Stimulated activated CD8-positive, alpha-beta memory T cell treated with anti-CD3 and anti-CD28 coated beads, Interleukin-15, amount 100 ng/mL, for 4 hours (primary cell): ENCODE measurements around the gene ADGRG6.
"Not testable (repeated sequence)": the region's sequence is repeated elsewhere in the genome, so short reads cannot be mapped to it uniquely, and the experiment has no call there.

ENCODE experiments used
- DNase-seq, 2 donors: peaks; one replicate each; pipeline ENCODE4 v3.0.0-alpha.2; 2020; ENCODE audit warnings: low read depth in 2 of 2

ADGRG6 gene

DNA sequence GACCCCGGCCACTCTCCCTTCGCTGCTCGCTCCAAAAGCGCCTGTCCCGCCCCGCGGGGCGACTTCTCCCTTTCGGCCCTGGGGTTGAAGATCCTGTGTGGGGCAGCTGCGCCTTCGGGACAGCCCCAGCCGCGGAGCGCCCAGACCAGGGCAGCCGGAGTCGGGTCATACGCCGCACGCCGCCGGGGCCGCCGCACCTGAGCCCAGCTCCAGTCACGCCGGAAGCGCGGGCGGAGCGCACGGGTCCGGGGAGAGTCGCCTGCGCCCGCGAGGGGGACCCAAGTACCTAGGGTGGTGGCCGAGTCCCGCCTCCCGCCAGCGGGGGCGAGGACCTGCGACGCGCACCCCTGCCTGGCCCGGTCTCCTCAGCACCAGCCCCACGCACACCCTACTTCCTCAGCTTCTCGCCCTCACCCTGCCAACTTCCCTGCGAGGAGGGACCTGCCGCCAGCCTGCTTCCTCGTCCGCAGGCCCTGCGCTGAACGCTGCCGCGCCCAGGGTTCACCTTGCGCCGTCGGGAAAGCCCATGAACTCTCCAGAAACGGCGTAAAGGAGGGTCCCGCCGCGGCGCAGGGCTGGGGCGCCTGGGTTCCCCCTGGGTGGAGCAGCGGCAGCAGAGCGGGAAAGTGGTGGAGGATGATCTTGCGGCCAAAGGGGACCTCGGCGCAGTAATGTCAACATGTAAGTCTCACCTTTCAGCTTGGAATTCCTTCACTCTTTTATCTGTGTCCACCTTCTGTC, at the start of gene ADGRG6:
TSS of gene ADGRG6 (plus strand) at position 357 of the 741 bp plus-strand sequence. CDS start at position 680, 323 bp downstream.
- DNase-seq, result peak in 1 of 2 donors; percentile 10

DNA sequence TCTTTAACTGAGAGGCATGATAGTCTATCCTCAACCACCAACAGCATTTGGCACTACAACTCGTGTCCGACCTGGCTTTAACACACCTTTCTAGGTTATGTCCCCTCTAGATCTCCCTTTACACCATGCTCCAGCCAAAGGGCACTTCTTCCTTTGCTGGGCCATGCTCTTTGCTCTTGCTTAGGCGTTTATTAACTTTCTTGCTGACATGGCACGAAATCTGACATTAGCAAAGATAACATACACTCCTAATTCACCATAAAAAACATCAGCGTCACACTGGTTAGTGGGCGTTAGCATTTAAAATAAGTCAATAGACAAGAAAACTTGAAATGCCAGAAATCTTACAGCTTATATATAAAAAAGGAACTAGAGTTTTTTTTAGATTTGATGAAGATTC, 47.3 kb upstream of the ADGRG6 start:
- no peak for DNase-seq

DNA sequence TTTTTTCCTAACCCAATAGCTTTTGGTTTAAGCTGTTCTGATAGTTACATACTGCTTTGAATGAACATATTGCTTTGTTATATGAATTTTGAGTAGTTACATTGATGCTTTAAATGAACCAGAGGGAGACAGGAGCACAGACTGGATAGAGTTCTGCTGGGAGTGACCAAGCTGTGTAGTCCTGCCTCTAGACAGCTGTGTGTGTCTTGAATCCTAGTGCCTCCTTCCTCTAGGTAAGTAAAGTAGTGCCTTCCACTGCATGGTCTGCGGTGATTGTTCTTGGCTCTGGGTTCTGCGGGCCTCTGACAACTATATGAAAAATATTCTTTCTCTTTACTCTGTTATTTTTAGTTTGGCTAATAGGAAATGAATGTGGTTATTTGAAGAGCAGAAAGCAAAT, 46.0 kb upstream of the ADGRG6 start:
- no peak for DNase-seq

DNA sequence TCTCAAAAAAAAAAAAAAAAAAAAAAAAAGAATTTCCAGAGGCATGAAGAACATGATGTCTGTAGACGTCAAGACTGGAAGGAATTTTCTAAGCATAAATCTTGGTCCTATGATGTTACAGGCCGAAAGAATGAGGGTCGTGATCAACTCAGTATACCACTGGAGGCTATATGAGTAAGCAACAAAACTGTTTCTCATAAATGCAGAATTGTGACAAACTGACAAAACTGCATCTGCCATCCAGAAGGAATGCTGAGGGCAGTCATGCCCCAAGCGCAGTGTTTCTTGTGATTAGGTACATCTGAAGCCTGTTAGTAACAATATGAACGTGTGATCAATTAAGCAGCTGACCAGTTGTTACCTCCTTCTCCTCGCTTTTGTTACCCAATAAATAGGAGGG, 43.5 kb upstream of the ADGRG6 start:
- no peak for DNase-seq

DNA sequence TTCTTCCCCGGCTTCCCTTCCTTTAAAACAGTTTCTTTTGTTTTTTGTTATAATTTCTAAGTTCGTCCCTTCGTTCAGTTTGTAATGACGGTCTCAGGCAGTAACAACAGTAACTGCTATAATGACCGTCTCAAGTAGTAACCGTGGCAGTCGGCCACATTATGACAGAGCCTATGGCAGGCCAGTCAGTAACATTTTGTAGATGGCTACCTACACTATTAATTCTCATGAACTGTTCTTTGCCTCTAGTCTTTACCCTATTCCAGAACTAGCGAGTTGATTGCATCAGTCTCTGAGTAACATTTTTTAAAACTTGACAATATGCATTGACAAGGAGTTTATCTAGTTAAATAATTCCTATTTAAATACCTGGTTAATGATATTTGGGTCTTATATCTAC, 43.0 kb upstream of the ADGRG6 start:
- no peak for DNase-seq

DNA sequence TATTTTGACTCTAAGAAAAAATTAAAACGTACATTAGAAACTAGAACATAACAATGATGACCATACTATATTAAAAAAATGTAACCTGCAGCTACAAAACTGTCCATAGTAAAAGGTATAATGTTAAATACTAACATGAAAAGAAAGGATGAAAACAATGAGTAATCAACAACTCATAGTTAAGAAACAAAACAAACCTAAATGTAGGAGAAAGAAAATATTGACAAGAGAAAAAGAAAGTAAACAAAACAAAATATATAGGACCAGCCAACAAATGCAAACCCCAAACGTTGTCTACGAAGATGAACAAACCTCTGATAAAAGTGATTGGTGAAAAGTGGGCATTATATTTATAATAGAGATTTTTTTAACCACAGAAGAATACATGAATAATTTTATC, 41.1 kb upstream of the ADGRG6 start:
- DNase-seq, result no peak

DNA sequence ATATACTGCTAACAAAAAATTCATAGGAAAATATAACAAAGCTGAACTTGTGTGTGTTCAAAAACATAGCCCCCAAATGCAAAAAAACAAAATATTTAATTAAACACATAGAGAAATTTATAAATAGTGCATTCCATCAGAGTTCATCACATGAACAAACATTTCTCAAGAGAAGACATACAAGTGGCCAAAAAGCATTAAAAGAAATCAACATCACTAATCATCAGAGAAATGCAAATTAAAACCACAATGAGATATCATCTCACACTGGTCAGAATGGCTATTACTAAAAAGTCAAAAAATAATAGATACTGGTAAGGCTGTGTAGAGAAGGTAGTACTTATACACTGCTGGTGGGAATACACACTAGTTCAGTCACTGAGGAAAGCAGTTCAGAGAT, 39.6 kb upstream of the ADGRG6 start:
- no peak for DNase-seq

DNA sequence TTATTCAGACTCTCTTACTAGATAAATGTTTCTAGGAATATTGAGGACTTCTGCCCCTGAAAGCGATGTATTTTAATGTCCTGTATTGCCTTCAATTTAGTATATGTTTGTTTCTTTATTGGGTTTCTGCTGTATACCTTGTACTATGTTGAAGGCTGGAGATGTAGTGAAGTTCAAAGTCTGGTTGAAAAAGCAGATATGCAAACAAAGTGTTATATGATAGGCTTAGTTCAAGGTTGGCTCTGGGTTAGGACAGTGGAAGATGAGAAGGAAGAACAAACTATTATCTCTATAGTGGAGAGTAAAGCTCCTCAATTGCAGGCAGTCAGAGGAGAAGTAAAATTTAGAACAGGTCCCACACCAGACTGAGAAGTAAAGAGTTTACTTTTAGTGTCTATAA, 36.3 kb upstream of the ADGRG6 start:
- no peak for DNase-seq

DNA sequence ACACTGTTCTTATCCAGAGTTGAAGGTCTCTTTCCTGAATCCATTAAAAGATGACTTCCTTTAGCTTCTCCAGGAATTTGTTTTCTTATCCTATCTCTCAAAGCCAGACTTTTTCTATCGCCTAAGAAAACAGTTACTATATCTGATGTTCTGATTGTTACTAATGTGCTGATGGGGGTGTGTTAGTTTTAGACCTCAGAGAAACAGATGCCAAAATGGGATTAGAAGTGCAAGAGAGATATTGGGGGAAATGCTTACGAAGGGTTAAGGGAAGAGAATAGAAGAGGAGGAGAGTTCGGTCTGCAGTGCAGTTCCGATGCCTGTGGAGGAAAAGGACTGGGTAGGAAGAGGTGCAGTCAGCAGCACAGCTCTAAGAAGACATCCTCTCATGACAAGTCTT, 35.7 kb upstream of the ADGRG6 start:
- no peak for DNase-seq

DNA sequence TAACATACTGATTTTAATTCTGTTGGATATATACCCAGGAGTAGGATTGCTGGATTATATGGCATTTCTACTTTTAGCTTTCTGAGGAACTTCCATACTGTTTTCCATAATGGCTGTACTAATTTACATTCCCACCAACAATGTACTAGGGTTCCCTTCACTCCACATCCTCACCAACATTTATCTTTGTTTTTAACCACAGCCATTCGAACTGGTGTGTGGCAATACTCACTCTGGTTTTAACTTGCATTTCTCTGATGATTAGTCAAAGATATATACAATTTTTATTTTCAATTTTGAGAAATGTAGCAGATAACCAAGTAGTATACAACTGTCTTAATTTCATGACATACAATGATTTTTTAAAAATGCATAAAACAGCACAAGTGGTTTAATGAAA, 30.3 kb upstream of the ADGRG6 start:
- no peak for DNase-seq

DNA sequence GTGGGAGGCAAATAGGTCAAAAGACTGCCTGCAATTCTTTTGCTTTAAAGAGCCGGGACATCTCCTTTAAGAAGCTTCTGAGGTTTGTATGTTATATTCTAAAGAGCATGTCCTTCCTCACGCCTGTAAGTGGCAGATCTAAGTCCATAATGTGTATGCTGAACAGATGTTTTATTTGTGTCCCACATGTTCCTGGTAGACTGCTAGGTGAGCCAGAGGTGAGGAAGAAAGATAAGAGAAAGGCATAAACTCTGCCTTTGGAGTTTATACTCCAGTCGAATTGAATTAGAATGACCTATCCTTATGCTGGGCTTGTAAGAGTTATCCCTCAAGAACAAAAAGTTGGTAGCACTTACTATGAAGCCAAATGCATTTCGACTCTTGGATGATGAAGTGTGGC, 27.2 kb upstream of the ADGRG6 start:
- DNase-seq, result no peak

DNA sequence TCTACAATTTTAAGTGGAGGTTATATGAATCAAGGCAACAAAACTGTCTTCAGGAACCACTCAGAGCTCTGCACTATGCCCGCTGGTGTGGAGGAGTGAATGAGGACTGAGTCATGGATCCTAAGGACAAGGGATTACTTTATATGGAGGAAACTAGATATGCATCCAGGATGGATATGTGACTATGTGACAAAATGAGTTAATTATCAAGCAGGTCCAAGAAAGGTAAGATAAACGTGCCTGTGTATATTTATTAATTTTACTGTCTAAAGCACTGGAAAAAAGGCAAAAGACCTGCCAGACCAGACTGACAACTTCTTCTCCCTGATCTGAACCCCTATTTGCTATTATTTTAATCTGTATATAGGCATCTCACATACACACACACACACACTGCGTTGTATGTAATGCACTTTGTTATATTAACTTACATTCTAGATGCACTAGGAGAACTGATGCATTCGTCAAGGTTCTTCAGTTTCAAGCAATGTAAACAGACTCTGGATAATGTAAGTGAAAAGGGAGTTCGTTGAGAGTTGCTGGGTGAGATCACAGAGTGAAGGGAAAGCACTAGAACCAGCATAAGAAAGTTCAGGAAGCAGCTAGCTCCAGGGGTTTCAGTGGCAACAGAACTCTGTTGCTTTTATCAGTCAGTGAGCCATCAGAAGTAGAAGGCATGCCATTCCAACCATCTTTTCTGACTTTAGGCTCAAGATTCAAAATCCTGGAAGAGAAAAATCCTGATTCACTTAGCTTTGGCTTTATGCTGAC, 26.4 kb upstream of the ADGRG6 start:
- DNase-seq, result no peak

DNA sequence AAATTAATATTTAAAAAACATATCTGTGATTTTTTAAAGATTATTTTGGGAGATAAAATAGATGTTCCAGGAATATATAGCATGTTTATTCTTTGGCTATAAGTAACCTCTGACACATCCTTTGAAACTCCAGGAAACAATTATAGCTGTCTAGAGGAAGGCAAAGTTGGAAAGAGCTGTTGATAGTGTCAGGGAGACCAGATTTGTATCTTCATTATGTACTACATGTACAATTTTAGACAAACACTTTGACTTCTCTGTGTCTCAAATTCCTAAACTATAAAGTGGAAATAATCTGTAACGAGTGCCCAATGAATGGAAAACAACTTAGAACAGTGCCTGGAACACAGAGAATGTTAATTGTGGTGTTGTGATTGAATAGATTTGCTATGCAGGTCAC, 25.6 kb upstream of the ADGRG6 start:
- DNase-seq, result no peak

DNA sequence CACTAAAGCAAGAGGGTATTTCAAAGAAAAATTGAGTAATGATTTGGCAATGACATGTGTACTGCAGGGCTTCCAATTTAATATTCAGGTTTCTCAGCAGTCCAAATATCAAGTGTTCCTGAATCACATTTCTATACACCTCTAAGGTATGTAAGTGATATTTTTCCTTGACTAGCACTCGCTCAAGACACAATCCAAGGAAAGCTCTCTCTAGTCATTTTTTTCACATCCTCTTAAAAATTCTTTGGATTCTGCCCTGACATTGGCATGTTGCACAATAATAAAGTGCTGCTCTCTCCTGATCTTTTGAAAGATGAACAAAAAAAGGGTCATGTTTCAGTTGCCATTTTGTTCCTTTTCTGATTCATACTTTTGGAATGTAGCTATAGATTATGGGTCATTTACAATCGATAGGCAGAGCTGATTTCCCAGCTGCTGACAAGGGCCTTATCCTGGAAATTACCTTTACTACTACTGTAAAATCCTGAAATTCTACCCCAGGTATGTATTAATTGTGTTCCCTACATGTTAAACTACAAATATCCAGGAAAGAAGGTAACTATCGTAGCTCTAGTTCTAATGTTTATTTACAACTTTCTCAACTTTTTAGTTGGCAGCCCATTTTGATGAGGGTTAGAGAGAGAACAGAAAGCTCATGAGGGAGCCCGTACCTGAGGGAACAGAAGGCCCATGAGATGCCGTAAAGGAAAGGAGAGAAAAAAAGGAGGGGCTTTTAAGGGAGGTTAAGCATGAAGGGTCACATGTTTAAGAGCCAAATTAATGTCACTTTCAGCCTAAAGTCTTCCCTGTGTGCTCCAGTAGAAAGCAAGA, 22.2 kb upstream of the ADGRG6 start:
- DNase-seq, result no peak

DNA sequence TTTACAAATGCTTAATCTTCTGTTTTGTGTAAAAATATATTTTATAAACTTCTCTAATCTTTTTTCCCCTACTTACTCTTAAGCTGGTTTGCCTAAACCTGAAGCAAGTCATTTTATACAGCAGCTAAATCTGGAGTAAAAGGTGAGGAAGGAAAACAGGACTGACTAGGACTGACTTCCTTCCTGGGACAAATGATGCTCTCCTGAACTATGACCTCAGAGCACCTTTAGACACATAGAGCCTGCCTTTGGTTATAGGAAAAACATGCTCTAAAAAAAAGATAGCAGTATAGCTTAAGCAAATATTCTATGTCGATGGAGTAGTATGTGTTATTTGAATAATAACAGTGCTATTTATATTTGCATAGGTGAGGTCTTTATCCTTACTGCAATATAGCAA, 21.5 kb upstream of the ADGRG6 start:
- no peak for DNase-seq

DNA sequence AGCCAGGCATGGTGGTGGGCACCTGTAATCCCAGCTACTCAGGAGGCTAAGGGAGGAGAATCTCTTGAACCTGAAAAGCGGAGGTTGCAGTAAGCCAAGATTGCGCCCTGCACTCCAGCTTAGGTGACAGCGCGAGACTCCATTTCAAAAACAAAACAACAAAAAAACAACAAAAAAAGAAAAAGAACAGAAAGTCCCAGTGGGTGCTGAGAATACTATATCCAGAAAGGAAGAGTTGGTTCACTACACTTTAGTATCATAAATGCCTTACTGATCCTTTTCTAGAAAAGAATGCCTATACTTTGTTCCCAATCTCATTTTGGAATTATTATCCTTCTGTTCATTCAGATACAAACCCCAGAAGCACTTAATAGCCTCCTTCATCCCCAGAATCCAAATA, 20.9 kb upstream of the ADGRG6 start:
- no peak for DNase-seq

DNA sequence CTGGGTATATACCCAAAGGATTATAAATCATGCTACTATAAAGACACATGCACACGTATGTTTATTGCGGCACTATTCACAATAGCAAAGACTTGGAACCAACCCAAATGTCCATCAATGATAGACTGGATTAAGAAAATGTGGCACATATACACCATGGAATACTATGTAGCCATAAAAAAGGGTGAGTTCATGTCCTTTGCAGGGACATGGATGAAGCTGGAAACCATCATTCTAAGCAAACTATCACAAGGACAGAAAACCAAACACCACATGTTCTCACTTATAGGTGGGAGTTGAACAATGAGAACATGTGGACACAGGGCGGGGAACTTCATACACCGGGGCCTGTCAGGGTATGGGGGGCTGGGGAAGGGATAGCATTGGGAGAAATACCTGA, 18.7 kb upstream of the ADGRG6 start:
- DNase-seq, result not testable (repeated sequence)

DNA sequence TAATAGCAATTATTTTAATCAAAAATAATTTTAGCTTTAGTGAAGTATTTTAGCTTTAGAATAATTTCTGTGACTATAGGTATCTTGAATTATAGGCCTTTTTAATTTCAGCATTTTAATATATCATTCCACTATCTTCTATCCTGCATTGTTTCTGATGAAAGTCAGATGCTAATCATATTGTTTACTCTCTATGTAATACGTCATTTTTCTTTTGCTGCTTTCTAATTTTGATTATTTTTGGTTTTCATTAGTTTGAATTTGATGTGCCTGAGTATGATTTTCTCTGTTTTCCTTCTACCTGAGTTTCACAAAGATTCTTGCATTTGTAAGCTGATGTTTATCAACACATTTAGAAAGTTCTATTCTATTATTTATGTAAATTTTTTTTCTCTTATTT, 17.4 kb upstream of the ADGRG6 start:
- DNase-seq, result no peak

DNA sequence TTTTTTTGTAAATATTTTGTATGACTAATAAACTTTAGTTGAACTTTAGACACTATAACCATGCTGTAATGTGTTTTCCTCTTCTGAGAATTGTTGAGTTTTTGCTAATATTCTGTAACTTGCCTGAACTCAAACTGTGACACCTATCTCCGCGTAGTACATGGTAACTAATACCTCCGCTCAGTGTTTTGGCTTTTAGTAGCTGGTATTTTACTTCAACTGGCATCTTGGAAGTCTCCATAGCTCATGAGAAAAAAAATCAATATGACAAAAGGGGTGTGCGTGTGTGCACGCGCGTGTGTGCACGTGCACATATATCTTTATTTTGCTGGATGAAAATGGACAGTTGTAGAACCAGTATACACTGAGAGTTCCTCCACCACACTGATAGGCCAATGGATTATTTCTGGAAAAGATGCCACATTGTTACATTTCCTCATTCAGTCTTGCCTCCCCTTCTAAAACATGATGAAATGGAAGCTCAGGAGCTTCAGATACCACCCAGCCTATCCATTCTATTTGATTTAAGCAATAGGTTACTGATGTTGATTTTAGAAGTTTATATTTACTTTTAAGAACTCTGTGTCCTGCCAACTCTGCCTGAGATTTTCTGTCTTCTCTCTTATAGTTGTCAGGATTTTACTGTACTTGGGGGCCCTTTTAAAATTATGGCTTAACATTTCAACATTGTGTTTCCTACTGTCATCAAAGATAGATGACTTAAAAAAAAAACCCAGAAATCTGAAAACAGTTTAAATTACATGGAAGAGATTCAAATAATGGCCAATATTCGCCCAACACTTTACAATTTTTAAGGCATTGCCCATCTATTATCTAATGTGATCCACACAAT, 16.3 kb upstream of the ADGRG6 start:
- DNase-seq, result no peak

DNA sequence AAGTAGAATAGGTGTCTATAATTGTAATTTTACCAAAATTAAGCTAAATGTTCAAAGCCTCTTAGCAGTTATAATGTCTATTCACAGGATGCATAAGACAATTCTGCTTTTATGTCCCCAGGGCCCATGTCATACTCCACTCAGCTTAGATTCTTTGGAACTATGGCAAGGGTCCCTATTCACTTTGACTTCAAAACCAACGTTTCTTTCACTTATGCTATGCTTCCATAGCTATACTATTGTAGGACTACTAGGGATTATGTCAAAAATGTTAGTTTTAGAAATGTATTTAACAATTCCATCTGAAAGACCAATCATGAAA, 15.8 kb upstream of the ADGRG6 start:
- no peak for DNase-seq

DNA sequence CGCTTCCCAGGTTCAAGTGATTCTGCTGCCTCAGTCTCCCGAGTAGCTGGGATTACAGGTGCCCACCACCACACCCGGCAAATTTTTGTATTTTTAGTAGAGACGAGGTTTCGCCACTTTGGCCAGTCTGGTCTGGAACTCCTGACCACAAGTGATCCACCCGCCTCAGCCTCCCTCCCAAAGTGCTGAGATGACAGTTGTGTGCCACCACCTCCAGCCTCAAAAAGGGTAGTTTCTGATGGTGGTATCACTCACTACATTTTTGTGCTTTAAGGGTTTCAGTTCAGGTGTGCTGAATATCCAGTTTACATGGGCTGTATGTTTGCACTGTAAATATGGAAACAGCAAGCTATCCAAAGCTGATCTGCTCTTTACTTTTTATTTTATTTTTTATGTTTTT, 12.1 kb upstream of the ADGRG6 start:
- no peak for DNase-seq

DNA sequence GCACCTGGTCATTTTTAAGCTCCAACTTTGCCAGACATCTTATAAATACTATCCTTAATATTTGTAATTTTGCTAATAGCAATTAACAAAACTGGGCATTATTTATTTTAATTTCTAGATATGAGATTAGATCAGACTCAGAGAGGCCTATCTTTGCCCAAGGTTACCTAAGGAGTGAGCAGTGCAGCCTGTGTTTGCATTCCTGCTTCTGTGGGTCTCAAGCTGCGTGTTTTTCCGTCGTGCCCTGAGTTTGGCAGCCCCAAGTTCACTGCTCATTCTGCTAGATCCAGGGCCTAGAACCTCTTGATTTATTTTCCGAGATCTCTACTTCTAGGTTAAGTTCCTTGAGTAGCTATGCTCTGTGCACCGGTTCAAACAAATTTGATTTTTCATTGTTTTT, 11.0 kb upstream of the ADGRG6 start:
- DNase-seq, result no peak
